NCI-H774 (cell line): ENCODE measurements around the gene CENPV.
"Not testable (repeated sequence)": the region's sequence is repeated elsewhere in the genome, so short reads cannot be mapped to it uniquely, and the experiment has no call there.

Source experiments
- DNase-seq: peaks from one replicate; lab custom pipeline; 2025; lab: John Stamatoyannopoulos, UW

Gene CENPV

GRCh38 chr17:16313139-16314090, 39.9 kb downstream of the CENPV start:
- no peak for DNase-seq

- DNase-seq = not testable (repeated sequence)
These were observed 41.2 kb downstream of the CENPV start for GRCh38 chr17:16312061-16312460.

- DNase-seq = no peak
These were observed 47.1 kb downstream of the CENPV start for GRCh38 chr17:16306211-16306610.

- DNase-seq = no peak
These were observed 48.4 kb downstream of the CENPV start for GRCh38 chr17:16304830-16305229.

- DNase-seq = no peak
These were observed 50.4 kb downstream of the CENPV start for GRCh38 chr17:16302856-16303255.

GRCh38 chr17:16301963-16302855, 51.1 kb downstream of the CENPV start:
- DNase-seq = no peak

GRCh38 chr17:16300554-16300953, 52.7 kb downstream of the CENPV start:
- no peak for DNase-seq

- DNase-seq = no peak
These were observed 55.1 kb downstream of the CENPV start for GRCh38 chr17:16298140-16298662.

- no peak for DNase-seq
These were observed 55.7 kb downstream of the CENPV start for GRCh38 chr17:16297367-16298139.

GRCh38 chr17:16296072-16296471, 57.2 kb downstream of the CENPV start:
- not testable (repeated sequence) for DNase-seq

- DNase-seq = no peak
These were observed 58.7 kb downstream of the CENPV start for GRCh38 chr17:16294560-16294959.

GRCh38 chr17:16293931-16294330, 59.3 kb downstream of the CENPV start:
- no peak for DNase-seq
